ENCODE measurements around the gene CD7.
"Not testable (repeated sequence)": the region's sequence is repeated elsewhere in the genome, so short reads cannot be mapped to it uniquely, and the experiment has no call there.

Gene CD7

GRCh38 chr17:82317394-82318168, at the start of gene CD7:
CD7 (minus strand) TSS chr17:82317608; CDS start chr17:82317495, 113 bp downstream.
- no peak for DNase-seq (ENCODE audit: low spot score)

- no peak for DNase-seq (ENCODE audit: low spot score)
These were observed 49.3 kb upstream of the CD7 start for GRCh38 chr17:82366749-82367148.

- no peak for DNase-seq (ENCODE audit: low spot score)
These were observed 48.3 kb upstream of the CD7 start for GRCh38 chr17:82365606-82366295.

- DNase-seq (ENCODE audit: low spot score), result no peak
These were observed 44.7 kb upstream of the CD7 start for GRCh38 chr17:82361885-82362633.

GRCh38 chr17:82359451-82360074, 42.2 kb upstream of the CD7 start:
- not testable (repeated sequence) for DNase-seq (ENCODE audit: low spot score)

- no peak for DNase-seq (ENCODE audit: low spot score)
These were observed 41.3 kb upstream of the CD7 start, which contains the start of gene TEX19 for GRCh38 chr17:82358465-82359350. TEX19 (plus strand) TSS chr17:82359247; CDS start chr17:82362151, 2,904 bp downstream.

GRCh38 chr17:82357394-82357793, 40.0 kb upstream of the CD7 start:
- DNase-seq (ENCODE audit: low spot score), result no peak

- no peak for DNase-seq (ENCODE audit: low spot score)
These were observed 39.5 kb upstream of the CD7 start for GRCh38 chr17:82356845-82357355.

- DNase-seq (ENCODE audit: low spot score), result no peak
These were observed 38.5 kb upstream of the CD7 start for GRCh38 chr17:82355770-82356427.

- DNase-seq (ENCODE audit: low spot score), result no peak
These were observed 37.4 kb upstream of the CD7 start for GRCh38 chr17:82354804-82355308.

GRCh38 chr17:82353484-82353883, 36.1 kb upstream of the CD7 start:
- DNase-seq (ENCODE audit: low spot score), result no peak

GRCh38 chr17:82351713-82352488, 34.5 kb upstream of the CD7 start:
- DNase-seq (ENCODE audit: low spot score), result peak; percentile 84

- DNase-seq (ENCODE audit: low spot score), result no peak
These were observed 33.9 kb upstream of the CD7 start for GRCh38 chr17:82351254-82351712.

GRCh38 chr17:82350182-82351030, 33.0 kb upstream of the CD7 start:
- no peak for DNase-seq (ENCODE audit: low spot score)

- peak; percentile 58 for DNase-seq (ENCODE audit: low spot score)
These were observed 31.9 kb upstream of the CD7 start for GRCh38 chr17:82349287-82349701.

- no peak for DNase-seq (ENCODE audit: low spot score)
These were observed 31.5 kb upstream of the CD7 start for GRCh38 chr17:82348866-82349265.

- no peak for DNase-seq (ENCODE audit: low spot score)
These were observed 31.0 kb upstream of the CD7 start for GRCh38 chr17:82348434-82348833.

- not testable (repeated sequence) for DNase-seq (ENCODE audit: low spot score)
These were observed 30.6 kb upstream of the CD7 start for GRCh38 chr17:82347994-82348393.

Measured in HuH-7 (cell line).